Panc1 (cell line): ENCODE data around the gene MDM1. TPM values are rescaled to one million over a fixed set of nuclear protein-coding genes. Genes with fewer than 3 reads are reported as not detected.

Experiments
- ATAC-seq: fragments of 200-7000 bp; cut with Tn5 transposase; 2 replicates; pipeline ENCODE4 v1.9.1; 2020; ENCODE audit warnings: mild to moderate bottlenecking, moderate library complexity
- BruUV-seq: library from RNA; stranded (reverse); fragments of 400-500 nt; replicated peaks from 2 replicates; lab custom pipeline; 2021; lab: Mats Ljungman, UMichigan
- CTCF ChIA-PET: fragments of 300-600 bp; sonication (Branson Sonifier 250); formaldehyde crosslinking; loops from one replicate; lab custom pipeline; 2022; ENCODE audit warnings: antibody characterized with exemption; lab: Charles Lee
- POLR2A ChIA-PET: fragments of 300-600 bp; sonication (Branson Sonifier 250); formaldehyde crosslinking; loops from one replicate; lab custom pipeline; 2022; ENCODE audit warnings: antibody characterized with exemption; lab: Charles Lee
- DNase-seq: peaks from one replicate; pipeline ENCODE4 v3.0.0-alpha.2; 2010; ENCODE audit warnings: low read depth, low spot score
- H3K27ac ChIP-seq: 2 replicates; pipeline ENCODE4 v1.5.1; 2011; ENCODE audit warnings: mild to moderate bottlenecking, low read length, inconsistent platforms
- H3K27me3 ChIP-seq: fragments of 200-500 bp; sonication (Bioruptor generic); 2 replicates; pipeline ENCODE4 v1.6.0; 2014; ENCODE audit warnings: low read length, inconsistent platforms; ENCODE audit not compliant: control insufficient read depth, insufficient read depth
- H3K36me3 ChIP-seq: fragments of 200-500 bp; sonication (Bioruptor generic); 2 replicates; pipeline ENCODE4 v1.5.1; 2014; ENCODE audit warnings: inconsistent platforms, mild to moderate bottlenecking, low read length, moderate library complexity; ENCODE audit not compliant: control insufficient read depth, insufficient read depth
- H3K4me1 ChIP-seq: 2 replicates; pipeline ENCODE4 v1.5.1; 2011; ENCODE audit warnings: inconsistent platforms, mild to moderate bottlenecking, low read length, moderate library complexity; ENCODE audit not compliant: control insufficient read depth, insufficient read depth
- H3K4me3 ChIP-seq, 2 experiments: 2 replicates each; pipeline ENCODE4 v1.5.1; 2011 to 2012; ENCODE audit warnings: low read depth in 2 of 2, low read length in 2 of 2, mild to moderate bottlenecking in 2 of 2, inconsistent platforms in 1 of 2, moderate library complexity in 1 of 2
- H3K9me3 ChIP-seq: fragments of 200-500 bp; sonication (Bioruptor generic); 2 replicates; pipeline ENCODE4 v1.5.1; 2014; ENCODE audit warnings: low read depth, mild to moderate bottlenecking, inconsistent platforms, low read length, moderate library complexity; ENCODE audit not compliant: control insufficient read depth, insufficient read depth
- POLR2AphosphoS5 ChIP-seq: IDR thresholded peaks from 2 replicates; pipeline ENCODE4 v1.6.1; 2012; ENCODE audit warnings: mild to moderate bottlenecking, low read depth, low read length, moderate library complexity
- SIN3A ChIP-seq: IDR thresholded peaks from 2 replicates; pipeline ENCODE4 v1.6.1; 2012; ENCODE audit warnings: low read depth, mild to moderate bottlenecking, low read length, moderate library complexity, borderline replicate concordance; ENCODE audit not compliant: insufficient read depth
- TCF7L2 ChIP-seq: IDR thresholded peaks from 2 replicates; pipeline ENCODE4 v1.6.1; 2011; ENCODE audit warnings: mild to moderate bottlenecking, low read depth, low read length, inconsistent platforms
- in situ Hi-C: cut with HindIII; loops from 2 replicates; pipeline ENCODE4 v1.10.0; 2016; ENCODE audit warnings: low sequenced_read_pairs, low pct_unique_long_range_greater_than_20kb
- intact Hi-C: fragments of 100-400 bp; cut with micrococcal nuclease; formaldehyde crosslinking; loops from one replicate; pipeline ENCODE4 v1.10.0; 2022; ENCODE audit not compliant: unreplicated experiment
- total RNA-seq: library from RNA; stranded (reverse); gene quantifications from one replicate; pipeline ENCODE4 v1.2.1, GENCODE V29; 2021; ENCODE audit not compliant: unreplicated experiment
- TF ChIP-seq, protein P1 (sequence below), 2 experiments: IDR thresholded peaks; 2 replicates each; pipeline ENCODE4 v1.6.1; 2011 to 2012; ENCODE audit warnings: low read depth in 2 of 2, control low read depth in 1 of 2, low read length in 1 of 2, mild to moderate bottlenecking in 1 of 2, moderate library complexity in 1 of 2; ENCODE audit not compliant: insufficient read depth in 1 of 2
- TF ChIP-seq, protein P2 (sequence below): fragments of 450-650 bp; IDR thresholded peaks from 2 replicates; pipeline ENCODE4 v1.5.1; 2017; ENCODE audit warnings: mild to moderate bottlenecking

Gene MDM1
- total RNA-seq, 1 experiment from 2014 or later = 17.8 TPM

GRCh38 chr12:68378872-68379606 lies 46.9 kb upstream of the MDM1 start:
- intact Hi-C loops (no loop called here), in situ Hi-C loops (no loop called here)
- DNase-seq = no peak
- CTCF ChIA-PET = no interaction called here
- H3K4me3 ChIP-seq = no peak overlapping the region
- no peaks in the 10 kb centered on the region for H3K36me3 ChIP-seq
- H3K27ac ChIP-seq = peak overlapping the region; percentile 66; the same call in 1 of the 2 replicates
- H3K27me3 ChIP-seq = no peaks in the 10 kb centered on the region
- no peaks in the 10 kb centered on the region for H3K9me3 ChIP-seq
- no peak for ATAC-seq
- BruUV-seq = no TSS peak
- H3K4me1 ChIP-seq = peaks cover 17% of the 10 kb centered on the region
- TF ChIP-seq TCF7L2 (no peak), POLR2AphosphoS5 (no peak), SIN3A (no peak)
- TF ChIP-seq, protein P1, sequence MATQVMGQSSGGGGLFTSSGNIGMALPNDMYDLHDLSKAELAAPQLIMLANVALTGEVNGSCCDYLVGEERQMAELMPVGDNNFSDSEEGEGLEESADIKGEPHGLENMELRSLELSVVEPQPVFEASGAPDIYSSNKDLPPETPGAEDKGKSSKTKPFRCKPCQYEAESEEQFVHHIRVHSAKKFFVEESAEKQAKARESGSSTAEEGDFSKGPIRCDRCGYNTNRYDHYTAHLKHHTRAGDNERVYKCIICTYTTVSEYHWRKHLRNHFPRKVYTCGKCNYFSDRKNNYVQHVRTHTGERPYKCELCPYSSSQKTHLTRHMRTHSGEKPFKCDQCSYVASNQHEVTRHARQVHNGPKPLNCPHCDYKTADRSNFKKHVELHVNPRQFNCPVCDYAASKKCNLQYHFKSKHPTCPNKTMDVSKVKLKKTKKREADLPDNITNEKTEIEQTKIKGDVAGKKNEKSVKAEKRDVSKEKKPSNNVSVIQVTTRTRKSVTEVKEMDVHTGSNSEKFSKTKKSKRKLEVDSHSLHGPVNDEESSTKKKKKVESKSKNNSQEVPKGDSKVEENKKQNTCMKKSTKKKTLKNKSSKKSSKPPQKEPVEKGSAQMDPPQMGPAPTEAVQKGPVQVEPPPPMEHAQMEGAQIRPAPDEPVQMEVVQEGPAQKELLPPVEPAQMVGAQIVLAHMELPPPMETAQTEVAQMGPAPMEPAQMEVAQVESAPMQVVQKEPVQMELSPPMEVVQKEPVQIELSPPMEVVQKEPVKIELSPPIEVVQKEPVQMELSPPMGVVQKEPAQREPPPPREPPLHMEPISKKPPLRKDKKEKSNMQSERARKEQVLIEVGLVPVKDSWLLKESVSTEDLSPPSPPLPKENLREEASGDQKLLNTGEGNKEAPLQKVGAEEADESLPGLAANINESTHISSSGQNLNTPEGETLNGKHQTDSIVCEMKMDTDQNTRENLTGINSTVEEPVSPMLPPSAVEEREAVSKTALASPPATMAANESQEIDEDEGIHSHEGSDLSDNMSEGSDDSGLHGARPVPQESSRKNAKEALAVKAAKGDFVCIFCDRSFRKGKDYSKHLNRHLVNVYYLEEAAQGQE (IDR thresholded peaks at IDR 0.05; ENCODE audit: insufficient read depth in 1 of 2, low read depth in 2 of 2, low read length in 1 of 2) = no peak
- TF ChIP-seq, protein P2, sequence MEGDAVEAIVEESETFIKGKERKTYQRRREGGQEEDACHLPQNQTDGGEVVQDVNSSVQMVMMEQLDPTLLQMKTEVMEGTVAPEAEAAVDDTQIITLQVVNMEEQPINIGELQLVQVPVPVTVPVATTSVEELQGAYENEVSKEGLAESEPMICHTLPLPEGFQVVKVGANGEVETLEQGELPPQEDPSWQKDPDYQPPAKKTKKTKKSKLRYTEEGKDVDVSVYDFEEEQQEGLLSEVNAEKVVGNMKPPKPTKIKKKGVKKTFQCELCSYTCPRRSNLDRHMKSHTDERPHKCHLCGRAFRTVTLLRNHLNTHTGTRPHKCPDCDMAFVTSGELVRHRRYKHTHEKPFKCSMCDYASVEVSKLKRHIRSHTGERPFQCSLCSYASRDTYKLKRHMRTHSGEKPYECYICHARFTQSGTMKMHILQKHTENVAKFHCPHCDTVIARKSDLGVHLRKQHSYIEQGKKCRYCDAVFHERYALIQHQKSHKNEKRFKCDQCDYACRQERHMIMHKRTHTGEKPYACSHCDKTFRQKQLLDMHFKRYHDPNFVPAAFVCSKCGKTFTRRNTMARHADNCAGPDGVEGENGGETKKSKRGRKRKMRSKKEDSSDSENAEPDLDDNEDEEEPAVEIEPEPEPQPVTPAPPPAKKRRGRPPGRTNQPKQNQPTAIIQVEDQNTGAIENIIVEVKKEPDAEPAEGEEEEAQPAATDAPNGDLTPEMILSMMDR = no peak
- POLR2A ChIA-PET = no interaction called here

DNA sequence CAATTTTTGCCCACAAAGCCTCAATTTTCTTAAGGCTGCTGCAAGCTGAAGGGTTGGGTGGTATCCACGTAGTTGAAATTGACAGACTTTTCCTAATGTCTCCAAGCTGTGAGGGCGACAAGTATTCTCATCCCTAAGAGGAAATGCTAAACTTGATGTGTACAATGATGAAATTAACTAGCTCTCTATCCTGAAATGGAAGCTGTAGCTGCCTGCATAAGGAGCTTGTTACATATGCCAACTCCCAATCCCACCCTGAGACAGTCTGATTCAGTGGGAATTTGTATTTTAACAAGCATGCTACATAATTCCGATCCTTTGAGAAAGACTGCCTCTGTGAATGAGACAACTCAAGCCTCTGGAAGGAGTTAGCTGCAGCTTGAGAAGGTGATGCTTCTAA lies 45.7 kb upstream of the MDM1 start:
- in situ Hi-C loops = no loop called here
- TF ChIP-seq POLR2AphosphoS5 (no peak), SIN3A (no peak), TCF7L2 (no peak)
- TF ChIP-seq, protein P2 = no peak
- TF ChIP-seq, protein P1 (IDR thresholded peaks at IDR 0.05; ENCODE audit: insufficient read depth in 1 of 2, low read depth in 2 of 2, low read length in 1 of 2) = no peak
- Histone ChIP-seq H3K4me1 (peaks cover 20% of the 10 kb centered on the region), H3K4me3 (no peak overlapping the region), H3K9me3 (no peaks in the 10 kb centered on the region), H3K36me3 (no peaks in the 10 kb centered on the region), H3K27ac (peak overlapping the region; percentile 66; the same call in 1 of the 2 replicates), H3K27me3 (no peaks in the 10 kb centered on the region)
- ChIA-PET CTCF (no interaction called here), POLR2A (interaction anchor here (0.6 kb wide), 1 partner anchor 37 kb away, joined by 3 read pairs; no protein-coding TSS in a partner anchor)
- ATAC-seq = no peak
- BruUV-seq = no TSS peak
- DNase-seq = no peak
- intact Hi-C loops = no loop called here
